Caki2 (cell line): ENCODE data around the gene INTS2. TPM values are rescaled to one million over a fixed set of nuclear protein-coding genes. Genes with fewer than 3 reads are reported as not detected.
"Not testable (repeated sequence)": the region's sequence is repeated elsewhere in the genome, so short reads cannot be mapped to it uniquely, and the experiment has no call there.

ENCODE experiments used
- DNase-seq: peaks from one replicate; pipeline ENCODE4 v3.0.0-alpha.2; 2015; ENCODE audit warnings: low read depth
- in situ Hi-C: cut with HindIII; loops from 2 replicates; pipeline ENCODE4 v1.10.0; 2016; ENCODE audit warnings: low sequenced_read_pairs, low pct_unique_long_range_greater_than_20kb, mixed read lengths
- total RNA-seq: library from RNA; depleted of rRNA; stranded (reverse); fragments of >200 nt; shearing (Covaris generic); gene quantifications from 2 replicates; pipeline ENCODE4 v1.2.3, GENCODE V29; 2014; ENCODE audit warnings: low replicate concordance

Gene INTS2
- total RNA-seq, 1 experiment from 2014 or later, result 9.7 TPM

DNA sequence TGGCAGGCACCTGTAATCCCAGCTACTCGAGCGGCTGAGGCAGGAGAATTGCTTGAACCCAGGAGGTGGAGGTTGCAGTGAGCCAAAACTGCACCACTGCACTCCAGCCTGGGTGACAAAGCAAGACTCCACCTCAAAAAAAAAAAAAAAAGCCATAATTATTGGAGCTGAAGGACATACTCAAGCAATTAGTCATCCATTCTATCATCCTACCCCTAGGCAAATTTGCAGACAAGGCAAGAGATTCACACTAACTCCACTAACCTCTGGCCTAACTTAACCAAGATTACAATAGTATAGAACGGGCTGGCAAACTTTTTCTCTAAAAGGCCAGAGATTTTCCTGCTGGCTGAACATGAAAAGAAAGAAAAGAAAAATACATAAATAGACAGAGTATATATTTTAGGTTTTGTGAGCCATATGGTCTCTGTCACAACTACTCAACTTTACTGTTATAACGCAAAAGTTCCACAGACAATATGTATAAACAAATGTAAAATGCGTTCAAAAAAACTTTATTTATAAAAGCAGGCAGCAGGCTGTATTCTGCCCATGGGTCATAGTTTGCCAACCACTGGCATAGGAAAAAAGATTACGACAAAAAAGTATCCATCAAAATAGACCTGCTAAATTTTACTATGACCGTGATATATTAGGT lies 94.1 kb downstream of the INTS2 start:
- in situ Hi-C loops, result no loop called here
- DNase-seq, result peak; percentile 76

DNA sequence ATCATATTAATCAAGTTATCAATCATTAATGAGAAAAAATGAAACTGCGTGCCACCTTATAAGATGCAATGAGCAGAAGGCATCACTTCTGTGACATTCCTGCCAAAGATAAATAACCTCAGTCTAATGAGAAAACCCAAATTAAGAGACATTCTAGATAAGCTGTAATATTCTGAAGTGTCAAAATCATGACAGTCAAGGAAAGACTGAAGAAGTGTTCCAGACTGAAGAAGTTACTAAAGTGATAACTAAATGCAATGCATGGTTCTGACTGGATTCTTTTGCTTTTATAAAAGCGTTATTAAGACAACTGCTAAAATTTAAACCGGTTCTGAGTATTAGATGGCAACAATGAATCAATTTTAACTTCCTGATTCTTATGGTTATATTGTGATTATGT lies 95.3 kb downstream of the INTS2 start:
- DNase-seq, result no peak
- in situ Hi-C loops, result no loop called here

DNA sequence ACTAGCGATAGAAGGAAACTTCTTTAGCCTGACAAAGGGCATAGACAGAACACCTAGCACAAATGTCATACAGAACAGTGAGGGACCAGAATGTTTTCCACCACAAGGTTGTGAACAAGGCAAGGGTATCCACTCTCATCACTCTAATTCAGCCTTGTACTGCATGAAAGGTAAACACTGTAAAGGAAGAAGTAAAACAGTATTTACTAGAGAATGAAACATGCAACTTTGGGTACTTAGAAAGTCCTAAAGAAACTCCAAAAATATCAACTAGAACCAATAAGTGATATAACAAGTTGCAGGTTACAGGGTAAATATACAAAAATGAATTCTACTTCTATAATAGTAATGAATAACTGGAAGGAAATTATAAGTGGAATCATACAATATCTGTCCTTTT lies 96.7 kb downstream of the INTS2 start:
- in situ Hi-C loops, result no loop called here
- DNase-seq, result no peak

DNA sequence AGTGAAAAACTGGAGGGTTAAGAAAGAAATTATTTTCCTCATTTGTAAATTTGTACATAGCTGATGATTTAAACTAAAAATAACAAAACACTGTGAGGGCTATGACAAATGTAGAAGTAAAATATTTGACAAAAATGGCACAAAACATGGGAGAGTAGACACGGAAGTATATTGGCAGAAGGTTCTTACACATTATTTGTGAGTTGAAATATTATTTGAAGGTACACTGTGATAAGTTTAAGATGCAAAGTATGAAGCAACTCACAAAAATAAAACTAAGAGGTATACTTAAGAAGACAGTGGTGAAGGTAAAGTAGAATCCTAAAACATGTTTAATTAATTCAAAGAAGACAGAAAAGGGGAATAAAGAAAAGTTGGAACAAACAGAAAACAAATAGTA lies 99.1 kb downstream of the INTS2 start:
- in situ Hi-C loops, result no loop called here
- DNase-seq, result no peak

DNA sequence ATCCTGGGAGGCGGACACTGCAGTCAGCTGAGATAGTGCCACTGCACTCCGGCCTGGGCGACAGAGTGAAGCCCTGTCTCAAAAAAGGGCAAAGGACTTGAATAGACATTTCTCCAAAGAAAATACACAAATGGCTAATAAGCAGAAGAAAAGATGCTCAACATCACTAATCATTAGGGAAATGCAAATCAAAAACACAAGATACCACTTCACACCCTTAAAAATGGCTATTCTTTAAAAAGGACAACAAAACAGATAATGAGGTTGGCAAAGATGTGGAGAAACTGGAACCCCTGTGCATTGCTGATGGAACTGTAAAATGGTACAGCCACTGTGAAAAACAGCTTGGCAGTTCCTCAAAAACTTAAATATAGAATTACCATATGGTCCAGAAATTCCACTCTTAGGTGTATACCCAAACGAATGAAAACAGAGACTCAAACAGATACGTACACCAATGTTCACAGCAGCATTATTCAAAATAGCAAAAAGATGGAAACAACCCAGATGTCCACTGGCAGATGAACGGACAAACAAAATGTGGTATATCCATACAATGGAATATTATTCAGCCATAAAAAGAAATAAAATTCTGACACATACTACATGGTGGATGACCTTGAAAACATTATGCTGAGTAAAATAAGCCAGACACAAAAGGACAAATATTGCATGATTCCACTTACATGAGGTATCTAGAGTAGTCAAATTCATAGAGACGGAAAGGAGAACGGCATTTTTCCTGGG lies 100.0 kb downstream of the INTS2 start:
- in situ Hi-C loops, result no loop called here

DNA sequence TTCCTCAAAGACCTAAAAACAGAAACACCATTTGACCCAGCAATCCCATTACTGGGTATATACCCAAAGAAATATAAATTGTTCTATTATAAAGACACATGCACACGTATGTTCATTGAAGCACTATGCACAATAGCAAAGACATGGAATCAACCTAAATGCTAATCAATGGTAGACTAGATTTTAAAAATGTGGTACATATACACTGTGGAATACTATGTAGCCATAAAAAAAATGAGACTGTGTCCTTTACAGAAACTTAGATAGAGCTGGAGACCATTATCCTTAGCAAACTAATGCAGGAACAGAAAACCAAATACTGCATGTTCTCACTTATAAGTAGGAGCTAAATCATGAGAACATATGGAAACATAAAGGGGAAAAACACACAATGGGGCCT lies 100.9 kb downstream of the INTS2 start:
- DNase-seq, in situ Hi-C loops: not testable (repeated sequence)

More for the DNA sequence above, 100.0 kb downstream of the INTS2 start:
- DNase-seq, result no peak

DNA sequence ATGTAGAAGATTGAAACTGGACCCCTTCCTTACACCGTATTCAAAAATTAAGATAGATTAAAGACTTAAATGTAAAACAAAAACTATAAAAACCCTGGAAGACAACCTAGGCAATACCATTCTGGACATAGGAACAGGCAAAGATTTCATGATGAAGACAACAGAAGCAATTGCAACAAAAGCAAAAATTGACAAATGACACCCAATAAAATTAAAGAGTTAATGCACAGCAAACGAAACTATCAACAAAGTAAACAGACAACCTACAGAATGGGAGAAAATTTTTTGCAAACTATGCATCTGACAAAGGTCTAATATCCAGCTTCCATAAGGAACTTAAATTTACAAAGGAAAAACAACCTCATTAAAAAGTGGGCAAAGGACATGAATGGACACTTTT lies 101.6 kb downstream of the INTS2 start:
- DNase-seq, in situ Hi-C loops: not testable (repeated sequence)

DNA sequence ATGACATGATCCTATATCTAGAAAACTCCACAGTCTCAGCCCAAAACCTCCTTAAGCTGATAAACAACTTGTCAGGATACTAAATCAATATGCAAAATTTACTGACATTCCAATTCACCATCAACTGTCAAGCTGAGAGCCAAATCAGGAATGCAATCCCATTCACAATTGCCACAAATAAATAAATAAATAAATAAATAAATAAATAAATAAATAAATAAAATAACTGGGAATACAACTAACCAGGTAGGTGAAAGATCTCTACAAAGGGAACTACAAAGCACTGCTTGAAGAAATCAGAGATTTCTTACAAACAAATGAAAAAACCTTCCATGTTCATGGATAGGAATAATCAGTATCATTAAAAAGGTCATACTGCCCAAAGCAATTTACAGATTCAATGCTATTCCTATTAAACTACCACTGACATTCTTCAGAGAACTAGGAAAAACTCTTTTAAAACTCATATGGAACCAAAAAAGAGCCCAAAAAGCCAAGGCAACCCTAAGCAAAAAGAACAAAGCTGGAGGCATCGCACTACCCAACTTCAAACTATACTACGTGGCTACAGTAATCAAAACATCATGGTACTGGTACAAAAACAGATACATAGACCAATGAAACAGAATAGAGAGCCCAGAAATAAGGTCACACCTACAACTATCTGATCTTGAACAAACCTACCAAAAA lies 102.2 kb downstream of the INTS2 start:
- in situ Hi-C loops, result no loop called here
- no peak for DNase-seq

DNA sequence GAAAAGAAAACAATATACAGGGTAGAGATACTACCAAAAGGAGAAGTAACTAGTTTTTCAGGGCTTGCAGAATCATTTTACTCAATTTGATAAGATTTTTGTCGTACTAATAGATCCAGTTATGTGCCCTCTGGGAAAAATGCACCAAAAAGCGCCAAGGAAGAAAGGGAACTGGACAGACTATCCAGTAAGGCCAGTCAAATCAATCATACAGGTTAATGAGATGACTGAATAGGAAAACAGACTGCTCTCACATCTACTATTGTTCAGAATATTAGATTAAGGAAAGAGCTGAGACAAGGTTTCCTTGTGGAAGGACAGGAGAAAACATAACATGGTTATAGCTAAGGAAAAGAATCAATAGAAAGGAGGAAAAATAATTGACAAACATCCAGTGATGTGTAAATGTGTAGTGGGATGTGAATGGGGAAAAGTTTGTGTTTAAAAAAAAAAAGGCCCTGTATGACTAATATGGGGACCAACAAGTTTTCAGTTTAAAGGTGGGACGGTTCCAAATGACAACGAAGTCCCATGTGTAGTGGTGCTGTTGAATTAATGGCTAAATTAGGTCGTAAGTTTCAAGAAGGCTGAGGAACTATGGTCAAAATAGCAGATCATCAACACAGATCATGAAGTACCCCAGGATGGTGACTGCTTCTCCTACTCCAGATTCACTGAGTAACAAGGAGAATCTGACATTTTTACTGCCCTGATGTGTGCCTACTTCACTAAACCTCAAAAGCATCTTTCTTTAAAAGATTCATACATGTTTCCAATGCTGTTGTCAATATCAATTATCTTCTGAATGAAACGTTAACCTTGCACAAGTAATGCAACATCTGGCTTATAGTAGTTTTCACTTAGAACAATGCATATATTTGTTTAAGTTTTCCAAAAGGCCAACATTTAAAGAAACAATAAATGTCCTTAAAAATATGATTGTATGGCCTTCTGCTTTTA lies 105.2 kb downstream of the INTS2 start:
- in situ Hi-C loops, result no loop called here
- no peak for DNase-seq

DNA sequence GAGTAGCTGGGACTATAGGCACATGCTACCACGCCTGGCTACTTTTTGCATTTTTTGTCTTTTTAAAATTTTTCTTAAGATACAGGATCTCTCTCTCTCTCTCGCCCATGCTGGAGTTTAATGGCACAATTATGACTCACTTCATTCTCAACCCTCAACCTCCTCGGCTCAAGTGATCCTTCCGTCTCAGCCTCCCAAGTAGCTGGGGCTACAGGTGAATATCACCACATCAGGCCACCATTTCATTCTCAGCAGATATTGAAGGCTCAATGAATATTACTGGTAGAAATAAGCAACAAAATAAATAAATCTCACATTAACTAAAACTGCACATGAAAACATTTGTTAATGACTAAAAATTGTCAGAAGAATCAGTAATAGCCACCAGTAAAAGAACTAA lies 106.1 kb downstream of the INTS2 start:
- in situ Hi-C loops, result no loop called here
- DNase-seq, result no peak

DNA sequence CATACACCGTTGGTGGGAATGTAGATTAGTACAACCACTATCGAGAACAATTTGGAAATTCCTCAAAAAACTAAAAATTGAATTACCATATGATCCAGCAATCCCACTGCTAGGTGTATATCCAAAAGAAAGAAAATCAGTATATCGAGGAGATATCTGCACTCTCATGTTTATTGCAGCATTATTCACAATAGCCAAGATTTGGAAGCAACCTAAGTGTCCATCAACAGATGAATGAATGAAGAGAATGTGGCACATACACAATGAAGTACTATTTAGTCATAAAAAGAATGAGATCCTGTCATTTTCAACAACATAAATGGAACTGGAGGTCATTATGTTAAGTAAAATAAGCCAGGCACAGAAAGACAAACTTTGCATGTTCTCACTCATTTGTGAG lies 108.5 kb downstream of the INTS2 start:
- in situ Hi-C loops, DNase-seq: not testable (repeated sequence)

DNA sequence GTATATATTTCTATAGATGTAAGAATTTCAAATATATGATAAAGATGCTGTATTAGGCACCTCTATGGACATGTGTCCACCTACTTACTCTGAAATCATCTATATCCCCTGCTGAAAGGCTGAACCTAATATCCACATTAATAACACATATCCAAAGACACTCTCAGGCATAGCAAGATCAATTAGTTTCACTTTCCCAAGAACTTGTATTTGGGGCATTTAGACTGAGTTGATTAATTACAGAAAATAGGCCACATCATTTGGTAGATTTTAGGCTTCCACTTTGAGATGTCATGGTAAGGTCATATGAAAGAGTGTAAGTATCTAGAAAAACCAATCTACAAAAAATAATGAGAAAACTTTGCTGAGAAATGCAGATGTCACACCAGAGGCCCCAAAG lies 109.6 kb downstream of the INTS2 start:
- in situ Hi-C loops, result no loop called here
- no peak for DNase-seq

DNA sequence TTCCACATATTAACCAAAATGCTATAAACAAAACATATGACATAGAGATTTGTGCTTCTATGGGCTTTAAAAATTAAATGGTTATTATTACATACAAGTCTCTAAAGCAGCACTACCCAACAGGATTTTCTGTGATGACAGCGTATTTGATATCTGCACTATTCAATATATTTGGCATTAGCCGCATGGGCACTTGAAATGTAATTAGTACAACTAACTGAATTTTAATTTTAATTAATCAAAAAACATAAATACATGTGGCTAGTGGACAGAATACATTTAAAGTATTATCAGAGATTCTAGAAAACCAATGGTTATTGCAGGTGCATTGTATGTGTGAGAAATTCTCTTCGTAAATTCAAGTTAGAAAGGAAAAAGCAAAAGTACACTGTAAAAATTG lies 110.3 kb downstream of the INTS2 start:
- in situ Hi-C loops, result no loop called here
- DNase-seq, result no peak

DNA sequence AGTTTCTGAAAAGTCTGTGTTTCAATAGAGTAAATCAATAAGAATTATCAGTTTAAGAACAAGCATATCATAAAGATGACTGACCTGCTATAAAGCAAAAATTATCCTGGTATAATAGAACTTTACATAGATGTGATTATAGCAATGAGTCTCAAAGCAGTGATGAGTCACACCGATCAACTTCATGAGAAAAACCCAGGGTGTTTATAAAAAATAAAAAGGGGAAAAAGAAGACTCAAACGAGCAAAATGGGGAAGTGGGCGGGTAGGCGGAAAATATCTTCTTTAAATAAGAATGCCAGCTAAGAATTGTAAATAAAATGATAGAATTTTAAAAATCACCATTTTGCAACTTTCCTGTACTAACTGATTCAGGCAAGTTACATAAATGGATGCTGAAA lies 111.2 kb downstream of the INTS2 start:
- no peak for DNase-seq
- in situ Hi-C loops, result no loop called here

DNA sequence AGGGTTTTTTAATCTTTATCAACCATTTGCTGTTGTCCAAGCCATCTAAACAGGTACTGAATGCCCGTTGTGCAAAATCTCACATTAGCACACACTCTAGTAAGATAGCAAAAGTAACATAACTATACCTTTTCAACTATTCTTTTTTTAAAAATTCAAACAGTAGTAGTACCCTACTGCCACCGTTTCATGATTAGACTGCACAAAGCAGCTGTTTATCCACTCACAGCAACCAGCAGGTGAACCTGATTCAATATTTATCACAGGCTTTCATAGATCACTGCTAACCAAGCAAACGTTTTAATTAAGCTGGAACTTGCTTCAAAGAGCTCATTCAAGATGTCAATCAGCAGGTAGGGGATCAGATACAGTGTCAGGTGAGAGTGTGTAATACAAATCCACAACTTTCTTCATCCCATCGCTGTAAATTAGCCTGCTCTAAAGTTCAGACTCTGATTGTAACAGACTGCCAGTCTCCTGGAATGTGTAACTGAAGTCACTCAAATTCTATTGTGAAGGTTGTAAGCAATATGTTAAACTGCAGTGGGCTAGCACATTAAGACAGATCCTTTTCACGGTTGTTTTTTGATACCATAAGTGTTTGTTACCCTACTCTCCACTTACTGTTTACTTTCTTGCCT lies 111.8 kb downstream of the INTS2 start:
- in situ Hi-C loops, result no loop called here
- DNase-seq, result no peak
